Stimulated activated CD8-positive, alpha-beta memory T cell treated with anti-CD3 and anti-CD28 coated beads, Interleukin-12 subunit alpha, Interleukin-12 subunit beta, amount 100 ng/mL, for 4 hours (primary cell): ENCODE results near the gene CYP27C1.
"Not testable (repeated sequence)": the region's sequence is repeated elsewhere in the genome, so short reads cannot be mapped to it uniquely, and the experiment has no call there.

Experiments
- DNase-seq: peaks from one replicate; pipeline ENCODE4 v3.0.0-alpha.2; 2020; ENCODE audit warnings: low read depth

CYP27C1 gene

GRCh38 chr2:127170452-127171197 is 49.5 kb downstream of the CYP27C1 start:
- no peak for DNase-seq

DNA sequence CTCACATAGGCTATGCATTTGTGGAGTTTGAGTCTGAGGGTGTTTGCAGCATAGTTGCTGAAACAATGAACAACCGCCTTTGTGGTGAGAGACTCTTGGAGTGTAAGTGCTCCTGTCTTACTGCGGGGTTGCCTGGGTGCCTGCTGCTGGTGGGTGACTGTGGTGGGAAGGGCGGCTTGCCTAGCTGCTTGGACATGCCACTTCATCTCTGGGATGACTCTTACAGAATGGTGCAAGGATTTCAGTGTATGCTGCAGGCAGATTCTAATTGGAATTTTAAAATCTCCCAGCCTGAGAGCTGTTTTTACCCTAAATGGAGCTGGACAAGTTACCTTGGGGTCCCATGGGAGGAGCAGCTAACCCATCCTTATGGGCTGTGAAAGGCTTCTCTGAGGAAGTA is 50.1 kb downstream of the CYP27C1 start:
- no peak for DNase-seq

DNA sequence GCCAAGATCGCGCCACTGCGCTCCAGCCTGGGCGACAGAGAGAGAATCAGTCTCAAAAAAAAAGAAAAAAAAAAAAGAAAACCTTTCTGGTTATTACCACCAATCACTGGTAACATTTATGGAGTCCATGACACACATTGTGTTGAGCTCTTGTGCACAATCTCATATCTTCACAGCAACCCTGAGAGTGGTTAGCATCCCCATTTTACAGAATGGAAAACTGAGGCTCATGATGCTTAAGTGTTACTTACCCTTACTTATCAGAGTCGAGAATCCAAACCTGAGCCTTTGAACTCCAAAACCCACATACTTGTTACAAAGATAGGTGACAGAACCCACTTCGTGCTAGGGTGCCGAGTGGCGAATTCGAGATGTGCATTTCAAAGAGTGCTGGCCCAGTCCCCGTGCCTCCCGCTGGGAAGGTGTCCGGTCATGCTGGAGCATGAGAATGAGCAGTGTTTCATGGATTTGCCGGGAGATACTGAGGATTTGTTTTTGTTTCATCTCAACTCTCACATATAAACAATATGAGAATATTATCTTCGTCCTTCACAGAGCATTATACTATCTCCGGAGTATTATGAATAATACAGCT is 50.9 kb downstream of the CYP27C1 start:
- no peak for DNase-seq

GRCh38 chr2:127166231-127166860 is 53.8 kb downstream of the CYP27C1 start:
- no peak for DNase-seq

DNA sequence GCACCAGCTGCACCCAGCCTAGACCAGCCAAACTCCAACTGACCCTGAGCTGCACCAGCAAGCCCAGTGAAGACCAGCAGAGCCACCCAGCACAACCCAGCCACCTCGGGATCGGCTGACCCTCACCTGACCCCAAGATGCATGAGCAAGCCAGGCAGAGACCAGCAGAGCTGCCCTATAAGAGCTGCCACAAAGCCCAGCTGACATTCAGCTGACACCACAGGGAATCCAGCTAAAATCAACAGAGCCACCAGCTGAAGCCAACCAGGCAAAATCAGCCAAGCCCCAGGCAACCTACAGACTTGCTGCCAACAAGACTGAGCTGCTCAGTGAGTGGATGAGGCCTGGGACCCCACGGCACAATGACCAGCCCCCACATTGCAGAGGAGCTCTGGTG is 54.6 kb downstream of the CYP27C1 start:
- no peak for DNase-seq

DNA sequence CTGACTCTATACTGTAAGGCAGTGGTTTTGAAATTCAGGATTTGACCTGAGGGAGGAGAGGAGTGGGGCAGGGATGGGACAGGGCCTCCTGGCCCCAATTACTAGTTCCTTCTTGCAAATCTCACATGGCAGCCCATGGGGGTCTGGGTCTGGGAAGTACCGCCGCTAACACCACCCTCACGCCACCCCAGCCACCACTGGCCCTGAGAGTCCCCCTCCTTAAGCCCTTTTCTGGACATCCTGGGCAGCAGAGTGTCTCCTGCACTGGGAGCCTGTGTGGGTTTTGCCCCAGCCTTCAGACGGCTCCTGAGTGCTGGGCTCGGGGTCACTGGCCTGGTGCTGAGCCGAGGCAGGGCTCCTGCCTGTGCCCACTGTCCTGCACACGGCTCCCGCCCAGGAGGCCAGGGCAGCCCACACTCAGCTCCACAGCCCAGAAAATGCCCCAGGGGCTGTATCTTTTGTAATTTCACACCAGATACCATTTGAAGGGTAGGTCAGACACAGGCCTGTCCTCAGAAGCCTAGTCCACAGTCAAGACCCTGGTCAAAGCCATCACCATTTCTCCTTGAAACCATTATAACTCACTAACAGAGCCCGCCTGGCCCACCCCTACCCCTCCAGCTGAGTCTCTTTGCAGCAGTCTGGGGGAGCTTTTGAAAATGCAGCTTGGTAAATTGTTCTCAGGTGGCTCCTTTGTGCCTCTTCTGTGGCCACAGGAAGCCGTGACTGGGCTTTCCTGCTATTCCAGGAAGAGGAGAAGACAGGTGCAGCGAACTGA is 55.1 kb downstream of the CYP27C1 start:
- no peak for DNase-seq

GRCh38 chr2:127163921-127164320 is 56.2 kb downstream of the CYP27C1 start:
- DNase-seq, result no peak

- DNase-seq, result not testable (repeated sequence)
Observed at GRCh38 chr2:127163090-127163406, 57.1 kb downstream of the CYP27C1 start.

DNA sequence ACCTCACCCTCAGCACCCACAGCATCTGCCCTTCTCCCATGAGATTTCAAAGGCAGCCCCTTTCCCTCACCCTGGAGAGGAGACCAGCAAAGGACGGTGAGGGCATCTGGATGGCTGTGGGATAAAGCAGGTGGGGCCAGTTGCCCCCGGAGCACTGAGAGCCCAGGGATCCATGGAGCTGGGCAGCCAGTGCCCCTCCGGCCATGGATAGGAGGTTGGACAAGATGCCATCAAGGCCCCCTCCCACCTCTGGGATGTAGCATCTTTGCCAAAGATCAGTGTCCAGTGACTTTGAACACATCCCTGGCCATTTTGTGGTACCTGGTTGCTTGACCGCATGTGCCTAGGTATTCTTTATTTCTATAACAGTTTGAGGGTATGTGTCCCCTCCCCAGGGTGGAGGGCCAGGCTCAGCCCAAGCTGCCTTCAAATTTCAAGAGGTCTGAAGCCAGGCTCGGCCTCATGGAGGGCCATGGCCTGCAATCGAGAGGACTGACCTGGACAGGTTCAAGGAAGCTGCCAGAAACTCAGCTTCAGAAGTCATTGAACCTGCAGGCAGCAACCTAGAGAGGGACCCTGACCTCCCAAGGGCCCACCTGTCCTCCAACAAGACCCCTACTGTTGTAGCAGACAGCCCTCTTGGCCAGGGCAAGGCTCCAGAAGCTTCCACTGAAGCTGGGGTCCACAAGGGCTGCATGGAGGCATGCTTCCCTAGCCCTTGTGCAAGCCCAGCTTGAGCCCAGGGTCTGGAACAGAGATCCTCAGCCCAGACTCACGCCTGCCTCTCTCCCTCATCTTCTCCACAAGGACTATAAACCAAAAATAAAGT is 57.6 kb downstream of the CYP27C1 start:
- DNase-seq, result no peak

GRCh38 chr2:127161176-127162136 is 58.6 kb downstream of the CYP27C1 start:
- DNase-seq, result no peak

GRCh38 chr2:127160676-127161075 is 59.4 kb downstream of the CYP27C1 start:
- DNase-seq, result no peak

DNA sequence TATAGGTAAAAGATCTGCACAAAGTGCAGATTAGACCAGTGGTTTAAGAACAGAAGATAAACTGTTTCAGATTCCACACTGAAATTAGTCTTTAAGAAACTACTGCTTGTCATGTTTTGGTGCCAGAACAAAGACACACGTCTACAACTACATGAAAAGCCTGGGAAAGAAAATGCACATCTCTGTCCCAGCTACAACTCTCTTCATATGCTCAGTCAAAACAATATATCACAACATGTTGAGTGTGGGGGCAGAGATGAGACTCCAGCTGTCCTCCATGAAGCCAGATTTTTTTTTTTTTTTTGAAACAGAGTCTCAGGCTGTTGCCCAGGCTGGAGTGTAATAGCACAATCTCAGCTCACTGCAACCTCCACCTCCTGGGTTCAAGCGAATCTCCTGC is 60.6 kb downstream of the CYP27C1 start:
- DNase-seq, result no peak

DNA sequence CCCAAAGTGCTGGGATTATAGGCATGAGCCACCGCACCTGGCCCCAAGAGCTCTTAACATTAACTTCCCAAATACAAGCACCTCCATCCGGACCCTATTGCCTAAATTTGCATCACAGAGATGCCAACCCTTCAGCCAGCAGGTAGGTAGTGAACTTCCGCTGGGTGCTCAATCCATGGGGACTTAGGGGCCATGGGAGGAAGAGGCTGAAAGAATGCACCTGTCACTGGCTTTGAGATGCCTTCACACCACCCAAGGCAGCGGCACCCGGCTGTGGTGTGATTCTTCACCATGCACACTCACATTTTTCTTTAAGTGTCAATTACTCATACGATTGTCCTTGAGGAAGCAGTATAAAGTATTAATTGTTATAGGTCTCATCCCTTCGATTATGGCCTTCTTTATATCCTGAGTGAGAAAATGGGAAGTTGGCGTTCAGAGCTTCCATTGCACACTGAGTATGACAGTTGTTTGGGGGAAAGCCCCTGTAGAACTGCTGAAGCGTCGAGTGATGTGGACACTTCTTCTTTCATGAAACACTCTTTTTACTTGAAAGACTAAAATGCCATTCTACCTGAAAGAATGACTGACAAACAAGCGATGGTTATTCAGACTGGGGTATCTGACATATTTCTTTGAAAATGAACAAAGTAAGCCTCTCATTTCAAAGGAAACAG is 61.3 kb downstream of the CYP27C1 start:
- no peak for DNase-seq

DNA sequence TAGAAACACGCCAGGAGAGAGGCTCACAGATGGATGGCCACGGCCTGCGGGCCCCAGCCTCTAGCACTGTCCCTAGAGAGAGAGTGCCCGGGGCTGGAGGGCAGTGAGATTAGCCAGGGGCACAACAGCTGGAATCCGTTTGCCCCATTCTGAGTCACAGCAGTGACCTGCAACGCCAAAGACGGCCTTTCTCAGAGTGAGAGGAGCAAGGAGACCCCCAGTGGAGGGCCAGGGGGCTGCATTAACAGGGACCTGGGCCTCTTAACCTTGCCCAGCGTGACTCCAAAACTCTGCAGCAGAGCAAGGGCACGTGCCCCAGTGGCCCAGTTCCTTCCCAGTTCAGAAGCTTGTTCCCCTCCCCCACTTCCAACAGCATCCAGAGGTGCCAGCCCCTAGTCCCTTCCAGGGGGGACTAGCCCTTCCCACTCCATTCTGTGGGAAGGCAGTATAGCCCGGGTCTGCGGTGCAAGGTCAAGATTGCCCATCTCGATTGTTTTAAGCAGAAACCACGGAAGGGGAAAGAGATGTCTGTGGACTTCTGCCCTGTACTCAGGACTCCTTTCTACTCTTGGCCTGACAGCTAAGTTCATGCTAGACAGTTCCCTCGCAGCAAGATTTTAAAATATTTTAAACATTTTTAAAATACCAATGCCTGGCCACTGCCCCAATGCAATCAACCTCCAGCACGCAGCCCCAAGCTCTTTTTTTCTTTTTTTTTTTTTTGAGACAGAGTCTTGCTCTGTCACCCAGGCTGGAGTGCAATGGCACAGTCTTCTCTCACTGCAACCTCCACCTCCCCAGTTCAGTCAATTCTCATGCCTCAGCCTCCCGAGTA is 62.2 kb downstream of the CYP27C1 start:
- no peak for DNase-seq

DNA sequence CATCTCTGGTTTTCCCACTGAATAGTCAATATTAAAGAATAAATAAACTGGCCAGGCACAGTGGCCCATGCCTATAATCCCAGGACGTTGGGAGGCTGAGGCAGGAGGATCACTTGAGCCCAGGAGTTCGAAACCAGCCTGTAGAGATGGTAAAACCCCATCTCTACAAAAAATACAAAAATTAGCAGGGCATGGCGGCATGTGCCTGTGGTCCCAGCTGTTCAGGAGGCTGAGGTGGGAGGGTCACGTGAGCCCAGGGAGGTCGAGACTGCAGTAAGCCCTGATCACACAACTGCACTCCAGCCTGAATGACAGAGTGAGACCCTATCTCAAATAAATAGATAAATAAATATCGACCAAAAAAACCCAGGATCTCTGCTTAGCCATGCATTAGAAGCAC is 63.0 kb downstream of the CYP27C1 start:
- no peak for DNase-seq

DNA sequence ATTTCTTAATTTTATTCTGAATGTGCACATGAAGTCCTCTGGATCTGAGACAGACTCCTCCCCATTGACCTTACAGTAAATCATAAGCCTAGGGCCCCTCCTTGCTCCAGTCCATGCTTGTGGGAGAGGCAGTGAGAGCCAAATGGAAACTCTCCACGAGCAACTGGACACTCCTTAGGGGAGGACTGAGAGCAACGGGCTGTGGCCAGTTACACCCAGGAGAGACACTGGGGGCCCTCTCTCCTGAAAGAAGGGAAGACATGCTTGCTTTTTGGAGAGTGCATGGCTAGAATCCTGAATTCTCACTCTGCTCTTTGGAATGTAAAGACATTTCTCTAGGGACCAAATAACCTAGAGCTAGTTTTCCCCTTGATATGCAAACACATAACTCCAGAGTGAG is 64.2 kb downstream of the CYP27C1 start:
- DNase-seq, result no peak

- no peak for DNase-seq
Observed at GRCh38 chr2:127155028-127155581, 65.0 kb downstream of the CYP27C1 start.

GRCh38 chr2:127154396-127154795 is 65.7 kb downstream of the CYP27C1 start:
- no peak for DNase-seq

- no peak for DNase-seq
Observed at GRCh38 chr2:127153691-127154158, 66.4 kb downstream of the CYP27C1 start.
